Stimulated activated naive CD8-positive, alpha-beta T cell treated with anti-CD3 and anti-CD28 coated beads, Interleukin-15, Interleukin-2, amounts not matched to agents 100 U/mL and 50 U/mL, for 24 hours (primary cell): ENCODE measurements around the gene PDE9A.

Experiments used
- ATAC-seq: fragments of 150-1000 bp; cut with Tn5 transposase; one replicate; pipeline ENCODE4 v1.10.0; 2021
- DNase-seq: peaks from one replicate; pipeline ENCODE4 v3.0.0; 2021

PDE9A gene

DNA sequence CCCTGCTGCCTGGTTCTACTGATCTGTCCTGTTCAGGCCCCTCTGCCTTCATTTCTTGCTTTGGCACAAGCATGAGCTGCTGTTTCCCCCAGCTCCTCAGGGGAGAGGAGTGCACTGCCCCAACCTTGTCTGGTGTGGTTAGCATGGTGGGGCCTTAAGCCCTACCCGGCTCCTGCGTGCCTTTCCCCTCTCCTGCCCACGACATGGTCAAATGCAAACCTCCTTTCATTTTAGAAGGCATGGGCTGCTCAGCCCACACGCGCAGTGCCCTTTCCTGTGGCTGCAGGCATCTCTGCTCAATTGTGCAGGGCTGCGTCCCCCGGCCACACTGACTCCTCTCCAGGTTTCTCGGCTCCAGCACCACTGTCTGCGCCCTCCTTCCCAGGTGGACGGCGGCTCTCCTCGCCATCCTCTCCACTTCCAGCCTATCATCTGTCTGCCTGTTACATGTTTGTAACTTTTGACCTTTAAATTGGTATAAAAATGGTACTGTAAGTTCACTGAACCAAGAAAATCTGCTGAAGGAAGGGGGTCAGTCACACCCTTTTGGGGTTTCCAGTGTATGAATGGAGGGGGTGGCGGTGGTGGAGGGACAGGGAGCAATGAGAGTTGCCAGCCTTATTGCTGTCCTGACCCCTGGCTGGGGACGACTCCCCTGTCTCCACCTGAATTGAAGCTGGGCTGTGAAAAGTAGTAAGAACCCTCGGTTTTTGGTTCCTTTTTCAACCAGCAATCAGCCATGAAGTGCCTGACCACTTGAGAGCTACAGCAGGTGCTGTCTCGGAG, 5.1 kb downstream of the PDE9A start:
- no peak for DNase-seq
- ATAC-seq, result no peak

GRCh38 chr21:42659416-42660117, 6.1 kb downstream of the PDE9A start:
- no peak for ATAC-seq
- DNase-seq, result no peak

GRCh38 chr21:42660118-42660470, 6.7 kb downstream of the PDE9A start:
- no peak for ATAC-seq

GRCh38 chr21:42661688-42662429, 8.4 kb downstream of the PDE9A start:
- ATAC-seq (no peak), DNase-seq (no peak)

More at GRCh38 chr21:42660118-42660470, 6.7 kb downstream of the PDE9A start:
- no peak for DNase-seq

- ATAC-seq (no peak), DNase-seq (no peak)
Observed at GRCh38 chr21:42662430-42663199, 9.2 kb downstream of the PDE9A start.

DNA sequence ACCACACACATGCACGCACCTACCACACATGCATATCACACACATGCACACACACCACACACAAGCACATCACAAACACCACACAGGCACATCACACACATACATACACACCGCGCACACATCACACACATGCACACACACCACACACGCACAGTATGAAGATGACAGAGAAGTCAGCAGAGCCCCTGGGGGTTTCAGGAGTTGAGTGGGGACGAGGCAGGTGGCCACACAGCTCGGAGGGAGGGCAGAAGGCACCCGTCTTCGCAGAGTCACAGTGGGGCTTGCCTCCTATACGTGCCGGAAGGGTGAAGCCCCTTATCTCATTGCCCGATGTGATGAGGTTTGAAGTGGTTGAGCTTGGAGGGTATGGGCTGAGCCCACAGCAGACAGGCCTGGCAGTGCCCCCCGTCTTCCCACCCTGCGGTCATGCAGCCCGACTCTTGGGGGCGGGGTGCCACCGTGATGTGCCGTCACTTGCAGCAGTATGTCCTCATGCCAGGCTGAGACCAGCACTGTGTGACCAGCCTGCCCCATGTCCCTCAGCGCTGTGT, 9.9 kb downstream of the PDE9A start:
- DNase-seq (no peak), ATAC-seq (no peak)

GRCh38 chr21:42663860-42664535, 10.6 kb downstream of the PDE9A start:
- no peak for DNase-seq
- no peak for ATAC-seq

GRCh38 chr21:42664614-42665013, 11.2 kb downstream of the PDE9A start:
- no peak for ATAC-seq
- DNase-seq, result no peak

DNA sequence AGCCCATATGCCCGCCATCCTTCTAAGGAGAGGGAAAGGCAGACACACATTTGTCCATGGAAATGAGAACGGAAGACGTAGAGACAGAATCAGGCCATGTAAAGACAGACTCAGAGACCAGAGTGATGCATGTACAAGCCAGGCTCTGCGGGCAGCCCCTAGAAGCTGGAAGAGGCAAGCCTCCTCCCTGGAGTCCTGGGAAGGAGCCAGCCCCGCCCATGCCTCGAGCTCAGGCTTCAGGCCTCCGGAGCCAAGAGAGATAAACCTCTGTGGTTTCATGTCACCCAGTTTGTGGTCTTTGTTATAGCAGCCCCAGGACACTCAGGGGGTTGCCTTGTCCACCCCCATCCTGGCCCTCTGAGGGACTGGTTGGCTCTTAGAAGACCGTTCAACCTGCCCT, 11.6 kb downstream of the PDE9A start:
- ATAC-seq (no peak), DNase-seq (no peak)

DNA sequence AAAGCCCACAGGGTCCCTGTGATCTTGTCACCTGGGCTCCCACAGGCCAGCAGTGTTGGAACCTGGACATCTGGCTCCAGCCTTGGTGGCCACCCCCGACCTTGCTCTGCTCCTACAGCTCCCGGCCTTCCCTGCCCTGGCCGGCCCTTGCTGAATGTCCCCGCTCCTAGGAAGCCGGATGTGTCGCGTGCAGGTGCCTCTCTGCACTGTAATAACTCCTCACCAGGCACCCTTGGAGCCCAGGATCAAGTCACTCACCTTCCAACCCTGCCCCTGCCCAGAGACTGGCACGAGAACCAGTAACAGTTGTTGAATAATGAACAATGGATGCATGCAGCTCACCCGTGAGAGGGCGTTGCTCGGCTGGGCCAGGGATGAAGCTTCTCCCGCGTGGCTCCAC, 12.1 kb downstream of the PDE9A start:
- DNase-seq (no peak), ATAC-seq (no peak)

DNA sequence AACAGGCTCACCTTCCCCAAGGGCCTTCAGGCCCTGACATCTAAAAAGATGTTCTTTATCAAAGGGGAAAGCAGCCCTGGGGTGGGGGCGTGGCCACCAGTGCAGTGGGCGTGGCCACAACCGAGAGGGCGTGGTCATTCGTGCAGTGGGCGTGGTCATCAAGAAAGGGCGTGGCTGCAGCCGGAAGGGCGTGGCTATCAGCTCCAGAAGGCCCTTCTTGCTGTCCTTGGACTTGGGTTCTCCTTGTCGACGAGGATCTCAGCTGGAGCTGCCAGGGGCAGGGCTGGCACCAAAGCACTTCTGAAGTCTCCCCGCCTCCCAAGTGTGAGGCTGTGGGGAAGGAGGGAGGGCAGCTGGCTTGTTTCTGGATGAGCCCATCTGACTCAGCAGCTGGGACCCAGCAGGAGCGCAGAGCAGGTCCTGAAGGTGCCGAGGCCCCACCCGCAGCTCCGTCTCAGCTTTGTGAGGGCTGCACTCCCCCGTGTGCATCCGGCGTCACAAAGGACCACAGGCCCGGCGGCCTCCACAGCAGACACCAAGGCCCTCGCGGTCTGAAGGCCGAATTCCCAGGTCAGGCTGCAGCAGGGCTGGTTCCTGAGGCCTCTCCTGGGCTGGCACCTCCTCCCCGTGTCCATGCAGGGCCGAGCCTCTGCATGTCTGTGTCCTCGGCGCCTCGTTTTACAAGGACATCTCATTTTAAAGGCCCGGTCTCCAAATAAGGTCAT, 12.8 kb downstream of the PDE9A start:
- ATAC-seq (peak; percentile 11), DNase-seq (peak; percentile 46)

GRCh38 chr21:42666925-42667324, 13.5 kb downstream of the PDE9A start:
- no peak for ATAC-seq

DNA sequence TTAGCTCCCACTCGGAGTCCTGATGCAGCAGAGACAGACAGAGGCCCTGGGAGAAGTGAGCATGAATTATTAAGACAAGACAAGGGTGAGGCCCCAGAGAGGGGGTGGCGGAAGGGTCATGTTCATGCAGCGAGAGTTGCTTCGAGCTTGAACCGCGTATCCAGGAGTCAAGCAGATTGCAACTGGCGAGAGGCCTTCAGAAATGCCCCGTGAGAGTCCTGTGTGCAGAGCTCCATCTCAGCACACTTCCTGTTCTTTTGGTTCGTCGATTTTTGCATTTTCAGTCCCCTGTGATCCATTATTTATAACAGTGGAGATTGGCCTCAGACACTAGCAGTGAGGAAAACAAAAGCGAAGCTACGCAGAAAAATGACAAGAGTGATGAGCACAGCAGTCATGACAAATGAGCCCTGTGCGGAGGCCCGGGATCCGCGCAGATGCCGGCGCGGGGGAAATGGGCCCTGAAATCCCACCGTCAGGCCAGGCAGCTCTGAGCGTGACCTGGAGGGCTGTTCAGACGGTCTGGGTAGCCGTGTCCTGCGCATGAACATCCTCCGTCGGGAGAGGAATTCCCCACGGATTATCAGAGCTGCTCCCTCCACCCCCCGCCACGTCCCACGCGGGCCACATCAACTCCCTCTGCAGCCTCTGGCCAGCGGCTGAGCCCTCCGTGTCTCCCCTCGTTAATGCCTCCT, 15.0 kb downstream of the PDE9A start:
- DNase-seq (no peak), ATAC-seq (no peak)

More at GRCh38 chr21:42666925-42667324, 13.5 kb downstream of the PDE9A start:
- no peak for DNase-seq

- DNase-seq (no peak), ATAC-seq (no peak)
Observed at GRCh38 chr21:42669041-42669440, 15.6 kb downstream of the PDE9A start.

- no peak for DNase-seq
- ATAC-seq, result no peak
Observed at GRCh38 chr21:42670058-42670880, 16.8 kb downstream of the PDE9A start.

DNA sequence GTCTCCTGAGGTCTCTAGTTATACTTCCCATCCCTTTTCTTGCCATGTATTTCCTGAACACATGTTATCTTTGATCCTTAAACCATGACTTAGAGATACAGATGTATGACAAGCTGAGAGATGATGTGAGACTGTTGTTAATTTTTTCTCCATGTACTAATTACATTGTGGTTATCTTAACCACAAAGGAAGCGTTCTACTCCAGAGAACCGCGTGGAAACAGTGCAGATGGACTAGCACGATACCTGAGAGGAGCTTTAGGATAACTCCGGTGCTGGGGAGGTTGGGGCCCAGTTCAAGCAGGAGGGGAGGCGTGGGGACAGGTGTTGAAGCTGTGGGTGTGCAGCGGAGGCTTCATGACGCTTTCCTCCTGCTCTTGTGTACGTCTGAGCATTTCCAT, 17.5 kb downstream of the PDE9A start:
- ATAC-seq (no peak), DNase-seq (no peak)

GRCh38 chr21:42671778-42672593, 18.6 kb downstream of the PDE9A start:
- ATAC-seq, result peak; percentile 62
- DNase-seq, result peak; percentile 38
